Activated CD4-positive, alpha-beta T cell treated with anti-CD3 and anti-CD28 coated beads, Interleukin-2, amount 50 U/mL, for 48 hours (primary cell): ENCODE measurements around the gene ANAPC15.

Source experiments
- DNase-seq, 2 experiments: peaks; one replicate each; pipeline ENCODE4 v3.0.0-alpha.2; 2020

Gene ANAPC15

DNA sequence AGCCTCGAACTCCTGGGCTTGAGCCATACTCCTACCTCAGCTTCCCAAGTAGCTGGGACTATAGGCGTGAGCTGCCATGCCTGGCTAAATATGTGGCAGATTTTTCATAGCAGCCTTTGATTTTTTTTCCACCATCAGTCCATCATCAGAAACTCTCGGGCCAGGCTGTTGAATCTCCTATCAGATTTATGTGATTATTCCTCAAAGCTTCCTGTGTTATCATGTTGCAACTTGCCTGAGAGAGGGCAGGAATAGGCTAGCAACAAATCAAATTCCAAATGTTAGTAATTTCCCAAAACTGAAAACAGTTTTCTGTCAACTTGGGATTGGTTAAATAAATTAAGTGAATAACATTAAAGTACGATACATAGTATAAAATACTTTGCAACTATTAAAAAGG is 28.4 kb downstream of the ANAPC15 start:
- no peak for DNase-seq

DNA sequence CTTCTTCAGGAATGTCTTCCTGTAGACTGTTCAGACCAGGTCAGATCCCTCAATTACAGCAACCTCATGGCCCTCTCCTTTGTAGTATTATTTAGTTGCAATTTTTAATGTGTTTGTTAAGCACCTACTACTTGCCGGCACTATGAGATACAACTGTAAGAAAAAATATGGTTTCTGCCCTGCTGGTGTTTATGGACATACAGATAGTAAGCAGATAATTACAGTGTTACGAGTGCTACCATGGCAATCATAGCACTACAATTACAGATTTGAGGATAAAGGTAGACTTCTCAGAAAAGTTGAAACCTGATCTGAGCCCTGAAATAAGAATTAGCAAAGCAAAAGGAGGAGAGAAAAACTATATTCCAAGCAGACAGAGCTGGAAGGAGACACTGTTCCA is 29.1 kb downstream of the ANAPC15 start:
- DNase-seq, result no peak

DNA sequence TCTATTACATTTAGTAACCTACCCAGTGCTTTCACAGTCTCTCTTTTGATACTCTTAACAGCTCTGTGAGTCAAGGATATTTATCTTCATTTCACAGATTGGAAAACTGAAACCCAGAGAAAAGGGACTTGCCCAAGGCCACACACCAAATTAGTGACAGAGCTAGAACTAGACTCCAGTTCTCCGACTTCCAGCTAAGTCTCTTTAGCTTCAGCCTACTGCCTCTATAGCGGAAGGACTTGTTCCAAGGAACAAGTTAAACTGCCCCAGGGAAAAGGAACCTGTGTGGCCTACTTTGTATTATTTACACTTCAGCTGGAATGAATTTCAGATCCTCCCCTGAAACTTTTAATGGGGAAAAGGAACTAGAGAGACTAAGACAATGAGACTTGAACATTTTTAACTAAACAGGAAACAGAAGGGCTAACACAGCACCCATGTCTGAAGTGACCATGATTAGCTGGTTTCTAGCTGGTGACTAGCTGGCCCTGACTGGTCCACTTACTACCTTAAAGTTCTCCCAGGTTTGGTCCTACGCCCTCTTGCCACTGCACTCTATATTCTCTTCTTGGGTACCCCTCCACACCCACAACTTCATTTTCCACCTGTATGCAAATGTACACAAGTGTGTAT is 30.6 kb downstream of the ANAPC15 start:
- no peak for DNase-seq

DNA sequence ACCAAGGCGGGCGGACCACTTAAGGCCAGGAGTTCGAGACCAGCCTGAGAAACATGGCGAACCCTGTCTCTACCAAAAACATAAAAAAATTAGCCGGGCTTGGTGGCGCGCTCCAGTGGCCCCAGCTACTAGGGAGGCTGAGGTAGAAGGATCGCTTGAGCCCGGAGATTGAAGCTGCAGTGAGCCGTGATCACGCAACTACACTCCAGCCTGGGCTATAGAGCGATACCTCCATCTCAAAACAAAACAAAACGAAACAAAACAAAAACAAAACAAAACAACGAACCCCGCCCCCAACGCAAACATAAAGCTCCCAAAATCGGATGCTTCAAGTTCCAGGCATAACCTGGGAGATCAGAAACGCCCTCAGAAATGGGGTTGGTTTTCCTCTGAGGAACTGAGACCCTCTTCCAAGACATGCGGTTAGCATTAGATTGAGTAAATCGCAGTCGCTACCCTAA is 31.3 kb downstream of the ANAPC15 start:
- DNase-seq, result no peak

DNA sequence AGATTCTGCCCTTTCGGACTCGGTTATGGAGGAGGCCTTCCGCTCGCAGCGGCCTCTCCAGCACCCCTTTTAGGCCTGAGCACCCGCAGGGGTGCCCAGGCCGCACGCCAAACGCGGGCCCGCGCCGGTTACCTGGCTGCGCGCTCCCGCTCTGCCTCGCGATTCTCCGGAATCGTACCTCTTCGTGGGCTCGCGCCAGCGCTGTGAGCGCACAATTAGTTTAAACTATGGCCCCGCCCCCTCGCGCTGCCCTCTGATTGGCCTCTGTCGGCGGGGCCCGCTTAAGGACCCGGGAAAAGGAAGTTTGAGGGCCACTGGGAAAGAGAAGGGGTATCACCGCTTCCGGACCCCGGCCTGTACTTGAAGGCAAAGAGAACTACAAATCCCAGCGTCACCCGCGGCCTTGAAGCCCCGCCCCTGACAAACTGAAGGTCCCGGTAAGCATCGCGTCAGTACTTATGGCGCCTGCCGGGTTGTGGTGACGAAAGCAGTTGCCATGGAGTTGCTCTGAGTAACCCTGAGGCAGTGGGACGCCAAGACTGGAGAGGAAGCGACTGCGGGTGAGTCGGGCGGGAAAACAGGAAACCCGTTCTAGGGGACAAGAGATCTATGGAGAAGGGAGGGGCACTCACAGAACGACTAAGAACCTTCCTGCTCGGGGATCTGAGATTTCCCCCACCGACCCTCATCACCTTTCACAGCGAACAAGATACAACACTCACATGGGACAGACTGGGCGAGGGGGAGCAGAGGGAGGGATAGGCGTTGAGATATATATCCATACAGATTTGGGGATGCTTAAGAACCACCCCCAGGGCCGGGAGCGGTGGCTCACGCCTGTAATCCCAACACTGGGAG is 31.9 kb downstream of the ANAPC15 start, which contains the start of the genes LRRC51 and NUMA1:
Gene LRRC51 (plus strand): TSS at position 525 of the 858 bp plus-strand sequence. CDS start 8,234 bp downstream, outside the sequence.
Gene NUMA1 (minus strand): TSS at position 217 of the 858 bp plus-strand sequence. CDS start 44,599 bp downstream, outside the sequence.
- peak; percentile 99 to 100 for DNase-seq

DNA sequence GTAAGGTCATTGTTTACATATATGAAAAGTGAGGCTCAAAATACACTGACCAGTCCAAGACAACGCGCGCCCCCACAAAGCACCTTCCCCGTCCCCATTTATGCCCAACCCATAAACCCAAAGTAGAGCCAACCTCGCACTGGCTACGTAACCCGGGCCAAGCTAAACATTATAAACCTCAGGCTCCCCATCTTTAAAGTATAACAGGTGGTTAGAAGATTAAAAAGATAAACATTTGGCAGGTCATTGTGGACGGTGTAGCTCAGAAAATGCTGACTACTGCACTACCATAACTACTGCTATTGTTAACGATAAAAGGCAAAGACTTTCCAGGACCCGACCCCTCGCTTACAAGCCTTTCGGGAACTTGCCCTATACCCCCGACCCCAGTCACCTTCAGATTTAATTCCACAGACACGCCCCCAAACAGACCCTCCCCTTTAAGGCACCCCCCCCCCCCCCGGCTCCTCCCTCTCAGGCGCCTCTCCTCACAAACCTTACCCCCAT is 32.6 kb downstream of the ANAPC15 start:
- DNase-seq, result peak in 1 of 2 experiments; percentile 13

DNA sequence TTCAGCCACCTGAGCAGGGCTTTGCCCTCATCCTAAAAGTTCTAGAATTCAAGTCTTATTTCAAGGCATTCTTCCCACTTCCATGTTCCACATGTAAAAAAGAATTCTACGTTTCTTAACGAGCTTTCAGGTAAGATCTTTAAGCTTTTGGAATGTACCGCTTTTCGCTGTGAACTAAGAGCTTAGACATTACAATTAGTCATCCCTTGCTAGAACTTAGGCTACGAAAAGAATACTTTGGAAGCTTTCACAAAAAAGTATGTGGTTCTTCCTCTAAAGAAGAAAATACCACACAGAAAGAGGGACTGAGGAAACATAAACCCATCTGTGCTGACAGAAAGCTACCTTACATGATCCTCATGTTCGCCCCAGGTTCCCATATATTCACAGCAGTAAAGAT is 34.0 kb downstream of the ANAPC15 start:
- DNase-seq, result no peak

DNA sequence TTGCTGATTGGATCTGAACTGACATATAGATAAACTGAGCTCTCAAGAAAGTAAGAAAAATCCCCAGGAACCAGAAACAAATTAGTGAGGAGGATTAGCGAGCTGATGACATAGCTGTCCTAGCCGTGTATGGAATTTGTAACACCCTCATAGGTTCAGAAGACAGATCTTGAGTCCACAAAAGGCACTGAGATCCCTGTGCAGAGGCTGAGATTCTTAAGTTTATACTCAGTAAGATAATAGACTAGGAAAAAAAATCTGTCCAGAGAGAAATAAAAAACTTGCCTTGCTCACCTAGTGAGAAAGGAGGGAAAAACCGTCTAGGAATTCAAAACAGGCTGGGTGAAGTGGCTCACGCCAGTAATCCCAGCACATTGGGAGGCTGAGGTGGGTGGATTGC is 36.7 kb downstream of the ANAPC15 start:
- DNase-seq, result no peak

DNA sequence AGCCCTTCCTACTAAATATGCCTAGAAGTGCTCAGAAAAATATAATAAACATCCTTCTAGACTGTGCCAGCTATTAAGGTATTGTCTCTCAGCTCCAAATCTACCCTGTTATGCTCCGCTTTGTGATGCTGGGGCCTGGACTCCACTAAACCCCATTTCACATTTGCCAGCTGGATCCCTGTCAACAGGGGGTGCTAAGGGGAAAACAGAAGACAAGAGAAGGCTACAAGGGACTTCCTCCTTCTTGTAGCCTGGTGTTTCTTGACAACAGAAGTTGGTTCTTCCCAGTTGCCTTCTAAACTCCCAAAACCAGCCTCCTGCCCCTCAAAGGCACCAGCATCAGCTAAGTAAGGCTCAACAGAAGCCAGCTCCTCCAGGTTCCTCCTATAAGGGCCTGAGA is 37.4 kb downstream of the ANAPC15 start:
- DNase-seq, result no peak

DNA sequence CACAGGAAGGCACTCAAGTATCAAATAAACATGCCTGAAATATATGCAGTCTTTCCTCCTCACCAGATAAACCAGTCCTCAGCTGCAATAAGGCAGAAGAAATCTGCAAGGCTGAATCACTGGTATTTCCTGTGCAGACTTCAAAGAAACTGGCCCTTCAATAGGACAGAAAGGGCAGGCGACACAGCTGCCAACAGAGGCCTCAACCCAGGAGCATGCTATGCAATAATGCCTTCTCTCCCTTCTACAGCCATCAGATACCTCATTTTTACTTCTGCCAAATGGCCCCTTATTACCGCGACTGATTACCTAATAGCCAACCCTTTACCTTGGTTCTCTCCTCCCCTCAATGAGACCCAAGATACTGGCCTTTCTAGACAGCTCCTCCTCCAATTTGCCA is 40.1 kb downstream of the ANAPC15 start:
- no peak for DNase-seq

DNA sequence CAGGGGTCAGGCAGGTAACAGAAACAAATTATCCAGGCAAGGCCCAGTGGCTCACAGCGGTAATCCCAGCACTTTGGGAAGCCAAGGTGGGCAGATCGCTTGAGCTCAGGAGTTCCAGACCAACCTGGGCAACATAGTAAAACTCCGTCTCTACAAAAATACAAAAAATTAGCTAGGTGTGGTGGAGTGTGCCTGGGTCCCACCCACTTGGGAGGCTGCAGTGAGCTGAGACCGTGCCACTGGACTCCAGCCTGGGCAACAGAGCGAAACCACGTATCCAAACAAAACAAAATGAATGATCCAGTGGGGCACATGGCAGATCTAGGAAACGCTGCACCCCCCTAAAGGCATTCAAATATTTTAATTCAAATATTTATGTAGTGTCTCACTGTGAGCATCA is 42.0 kb downstream of the ANAPC15 start:
- no peak for DNase-seq

DNA sequence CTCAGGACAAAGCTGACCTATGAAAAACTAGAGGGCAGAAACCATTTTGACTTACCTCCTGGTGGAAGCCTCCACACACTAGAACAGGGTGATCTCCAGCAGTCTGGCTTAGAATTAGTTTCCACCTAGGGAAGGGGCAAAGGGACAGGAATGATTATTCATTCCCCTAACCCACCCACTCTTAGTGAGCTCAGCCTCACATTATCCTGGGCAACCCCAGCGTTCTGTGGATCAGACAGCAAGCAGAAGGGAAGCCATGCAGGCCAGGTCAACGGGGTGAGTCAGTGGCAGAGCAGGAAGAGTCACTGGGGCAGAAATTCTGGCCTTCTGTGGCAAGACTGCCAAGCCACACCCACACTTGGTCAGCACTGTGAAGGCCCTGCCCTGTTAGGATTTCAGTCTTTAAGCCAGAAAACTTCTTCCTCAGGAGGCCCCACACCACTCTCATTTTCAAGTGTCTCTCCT is 42.7 kb downstream of the ANAPC15 start:
- peak; percentile 10 to 29 for DNase-seq

DNA sequence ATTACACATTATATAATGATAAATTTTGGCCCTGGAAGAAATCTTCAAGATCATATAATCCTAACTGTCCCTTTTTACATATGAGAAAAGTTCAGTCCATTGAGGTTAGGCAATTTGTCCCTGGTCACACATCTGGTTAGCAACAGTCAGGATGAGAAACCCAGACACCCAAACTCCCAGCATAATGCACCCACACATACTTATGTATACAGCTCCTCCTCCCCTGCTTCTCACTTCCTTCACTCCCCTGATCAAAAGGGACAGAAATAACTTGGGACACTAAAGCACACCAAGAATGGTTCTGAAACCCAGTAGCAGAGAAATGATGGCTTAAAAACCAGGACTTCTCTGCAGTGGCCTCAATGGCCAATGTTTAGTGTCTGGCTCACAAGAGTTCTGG is 43.3 kb downstream of the ANAPC15 start:
- DNase-seq, result no peak

DNA sequence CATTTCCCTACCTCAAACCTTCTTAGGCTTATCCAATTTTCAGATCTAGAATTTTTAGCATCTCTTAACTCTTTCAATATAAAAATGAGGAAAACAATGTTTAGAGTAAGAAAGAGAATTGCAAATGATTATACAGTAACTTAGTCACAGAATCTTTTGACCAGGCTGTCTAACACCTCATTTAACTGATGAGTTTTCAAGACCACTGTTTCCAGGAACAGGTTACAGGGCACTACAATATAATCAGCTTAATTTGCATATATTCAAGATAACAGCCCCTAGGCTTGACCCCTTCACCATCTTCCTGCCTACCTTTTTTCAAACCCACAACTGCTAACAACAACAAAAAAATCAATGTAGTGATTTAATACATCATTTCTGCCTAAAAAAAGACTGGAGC is 44.8 kb downstream of the ANAPC15 start:
- DNase-seq, result no peak

DNA sequence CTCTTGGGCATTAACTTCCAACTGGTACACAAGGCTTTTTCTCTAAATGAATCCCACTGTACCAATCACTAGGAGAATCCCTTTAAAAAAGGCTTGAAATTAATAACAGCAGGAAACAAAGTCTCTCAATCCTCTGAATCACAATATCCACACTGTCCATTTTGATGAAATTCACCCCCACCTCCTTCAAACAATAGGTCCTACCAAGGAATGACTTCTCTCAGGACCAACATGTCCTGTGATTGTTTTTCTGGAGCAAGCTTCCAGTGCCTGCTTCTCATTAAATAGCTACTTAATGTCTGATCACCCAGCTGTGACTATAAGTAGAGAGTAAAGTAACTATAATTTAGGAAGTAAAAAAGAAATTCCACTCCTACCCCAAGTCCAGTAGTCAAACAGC is 45.2 kb downstream of the ANAPC15 start:
- no peak for DNase-seq

DNA sequence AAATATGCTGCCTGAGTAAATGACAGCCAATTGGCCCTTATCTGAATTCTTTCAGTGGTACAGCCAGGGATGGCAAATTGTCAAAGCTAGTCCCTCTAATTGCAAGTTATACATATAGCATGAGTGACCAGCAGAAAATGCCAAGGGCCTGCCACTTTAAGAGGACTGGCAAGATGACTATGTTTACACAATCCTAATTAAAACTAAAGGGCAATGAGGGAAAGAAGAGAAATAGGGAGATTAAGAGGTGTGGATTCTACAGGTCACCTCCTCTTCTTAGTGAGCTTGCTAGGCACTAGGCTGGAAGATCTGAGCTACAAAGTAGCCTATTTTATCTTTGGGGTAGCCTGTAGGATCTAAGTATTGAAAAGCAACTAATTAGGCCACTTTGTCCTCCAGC is 45.6 kb downstream of the ANAPC15 start:
- no peak for DNase-seq

DNA sequence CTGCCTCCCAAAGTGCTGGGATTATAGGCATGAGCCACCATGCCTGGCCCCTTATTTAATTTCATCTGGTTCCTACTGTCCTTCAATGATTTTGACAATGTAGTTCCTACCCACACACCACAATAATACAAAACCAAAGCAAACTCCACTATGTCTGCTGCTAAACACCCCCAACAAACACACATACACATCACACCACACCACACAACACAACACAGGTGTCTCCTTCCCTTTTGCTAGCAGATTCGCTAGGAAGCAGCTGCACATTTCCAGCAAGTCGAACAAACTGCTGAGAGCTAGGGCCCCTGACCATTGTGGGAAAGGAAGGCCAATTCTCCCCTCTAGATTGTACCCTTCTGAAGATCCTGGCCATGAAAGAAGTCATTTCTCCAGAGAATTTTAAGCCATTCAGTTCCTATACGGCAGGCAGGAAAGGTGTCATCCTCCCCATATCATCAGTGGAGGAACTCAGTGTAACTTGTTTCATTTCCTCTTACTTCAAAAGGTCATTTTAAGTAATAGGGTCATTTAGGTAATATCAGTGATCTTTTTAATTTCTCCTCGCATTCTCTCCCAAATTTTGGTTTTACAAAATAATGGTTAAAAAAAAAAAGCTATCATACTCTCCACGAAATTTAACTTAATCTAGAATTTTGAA is 50.6 kb downstream of the ANAPC15 start:
- no peak for DNase-seq
